Measurements from ENCODE around the gene LRRC8E. TPM values are rescaled to one million over a fixed set of nuclear protein-coding genes. Genes with fewer than 3 reads are reported as not detected.

Gene LRRC8E
- total and polyA plus RNA-seq, 2 of the 8 experiments (the other 6 are each of a cell fraction or from before 2014, with no cell fraction given): 2.7 to 2.9 TPM

GRCh38 chr19:7895565-7895964, 7.3 kb downstream of the LRRC8E start (continued):
- TF ChIP-seq CTCF (IDR thresholded peaks at IDR 0.05; ENCODE audit: control extremely low read depth in 1 of 3, insufficient read depth in 1 of 3, low read depth in 1 of 3, low read length in 3 of 3) (no peak), SP1 (IDR thresholded peaks at IDR 0.05; ENCODE audit: low read depth, low read length) (no peak), SP4 (IDR thresholded peaks at IDR 0.05; ENCODE audit: low read length) (no peak), USF2 (IDR thresholded peaks at IDR 0.05; ENCODE audit: low read length) (no peak), KDM5A (IDR thresholded peaks at IDR 0.05; ENCODE audit: low read length) (no peak), ATF2 (IDR thresholded peaks at IDR 0.05; ENCODE audit: low read length) (no peak), RAD21 (IDR thresholded peaks at IDR 0.05 in 1 of 2, conservative IDR thresholded peaks at IDR 0.05 in 1 of 2; ENCODE audit: low read depth in 2 of 2, low read length in 2 of 2) (no peak)

Data from H1 (cell line).